ENCODE data around the gene MDP1. TPM values are rescaled to one million over a fixed set of nuclear protein-coding genes. Genes with fewer than 3 reads are reported as not detected.

Gene MDP1
- total RNA-seq, 3 donors from 2014 or later = 13.1 to 20.8 (median 17.1) TPM

GRCh38 chr14:24192933-24193332, 22.9 kb downstream of the MDP1 start:
- H3K4me1 ChIP-seq = peaks cover under 1 to 7% of the 10 kb centered on the region in 2 donors

GRCh38 chr14:24190416-24190815, 25.4 kb downstream of the MDP1 start:
- no peak for DNase-seq (ENCODE audit: low spot score in 2 of 2)
- no peaks in the 10 kb centered on the region for H3K27me3 ChIP-seq
- no peak overlapping the region for H3K4me3 ChIP-seq
- no peaks in the 10 kb centered on the region for H3K36me3 ChIP-seq
- intact Hi-C loops (cut with DNase I; ENCODE audit: low total_unique reads) = no loop called here
- TF ChIP-seq CTCF (IDR thresholded peaks at IDR 0.05) (no peak), POLR2A (IDR thresholded peaks at IDR 0.05) (no peak), POLR2AphosphoS5 (IDR thresholded peaks at IDR 0.05) (no peak)
- H3K4me1 ChIP-seq = peaks cover 5 to 8% of the 10 kb centered on the region in 2 donors
- no peak overlapping the region for H3K27ac ChIP-seq
- no peaks in the 10 kb centered on the region for H3K9me3 ChIP-seq

More at GRCh38 chr14:24192933-24193332, 22.9 kb downstream of the MDP1 start:
- intact Hi-C loops (cut with DNase I; ENCODE audit: low total_unique reads) = no loop called here
- H3K27ac ChIP-seq = no peak overlapping the region
- no peak for DNase-seq (ENCODE audit: low spot score in 2 of 2)
- H3K36me3 ChIP-seq = no peaks in the 10 kb centered on the region
- no peaks in the 10 kb centered on the region for H3K9me3 ChIP-seq
- H3K4me3 ChIP-seq = no peak overlapping the region
- no peaks in the 10 kb centered on the region for H3K27me3 ChIP-seq
- TF ChIP-seq POLR2AphosphoS5 (IDR thresholded peaks at IDR 0.05) (no peak), CTCF (IDR thresholded peaks at IDR 0.05) (no peak), POLR2A (IDR thresholded peaks at IDR 0.05) (no peak)

GRCh38 chr14:24189460-24189859, 26.4 kb downstream of the MDP1 start:
- Histone ChIP-seq H3K36me3 (peaks cover under 1% of the 10 kb centered on the region), H3K4me1 (peaks cover 2 to 8% of the 10 kb centered on the region in 2 donors), H3K27me3 (no peaks in the 10 kb centered on the region), H3K4me3 (no peak overlapping the region), H3K27ac (peak overlapping the region in 1 of 2 donors; percentile 63), H3K9me3 (no peaks in the 10 kb centered on the region)
- intact Hi-C loops (cut with DNase I; ENCODE audit: low total_unique reads) = no loop called here
- no peak for DNase-seq (ENCODE audit: low spot score in 2 of 2)
- no peak for TF ChIP-seq POLR2AphosphoS5 (IDR thresholded peaks at IDR 0.05)
- TF ChIP-seq CTCF (IDR thresholded peaks at IDR 0.05) = no peak
- no peak for TF ChIP-seq POLR2A (IDR thresholded peaks at IDR 0.05)

- no peak for DNase-seq (ENCODE audit: low spot score in 2 of 2)
- H3K4me1 ChIP-seq = peaks cover 0 to 8% of the 10 kb centered on the region in 2 donors
- no peaks in the 10 kb centered on the region for H3K27me3 ChIP-seq
- peaks cover 5% of the 10 kb centered on the region for H3K36me3 ChIP-seq
- H3K27ac ChIP-seq = peak overlapping the region in 1 of 2 donors; percentile 63
- TF ChIP-seq POLR2AphosphoS5 (IDR thresholded peaks at IDR 0.05) (no peak), CTCF (IDR thresholded peaks at IDR 0.05) (no peak), POLR2A (IDR thresholded peaks at IDR 0.05) (no peak)
- intact Hi-C loops (cut with DNase I; ENCODE audit: low total_unique reads) = no loop called here
- H3K9me3 ChIP-seq = no peaks in the 10 kb centered on the region
- H3K4me3 ChIP-seq = peak overlapping the region in 2 of 3 donors; percentile 76 to 79
These were observed 26.8 kb downstream of the MDP1 start for GRCh38 chr14:24189059-24189375.

- peaks cover 0 to 8% of the 10 kb centered on the region in 2 donors for H3K4me1 ChIP-seq
- intact Hi-C loops (cut with DNase I; ENCODE audit: low total_unique reads) = no loop called here
- peaks cover 5% of the 10 kb centered on the region for H3K36me3 ChIP-seq
These were observed 27.4 kb downstream of the MDP1 start, which contains the start of gene IPO4 for GRCh38 chr14:24188251-24189058. Gene IPO4 (minus strand): TSS chr14:24188816. CDS start chr14:24188787, 29 bp downstream.

More at GRCh38 chr14:24188251-24189058, 27.4 kb downstream of the MDP1 start, which contains the start of gene IPO4:
- H3K27ac ChIP-seq = peak within 1 kb of the TSS; percentile 63 to 80
- no peaks in the 10 kb centered on the region for H3K9me3 ChIP-seq
- peak; percentile 95 to 97 for DNase-seq (ENCODE audit: low spot score in 2 of 2)
- H3K27me3 ChIP-seq = no peaks in the 10 kb centered on the region
- peak within 1 kb of the TSS; percentile 68 to 79 (median 76) for H3K4me3 ChIP-seq
- peak; percentile 74 to 85 (median 80) for TF ChIP-seq POLR2AphosphoS5 (IDR thresholded peaks at IDR 0.05)
- TF ChIP-seq CTCF (IDR thresholded peaks at IDR 0.05) = no peak
